ENCODE data around the gene NFIA. TPM values are rescaled to one million over a fixed set of nuclear protein-coding genes. Genes with fewer than 3 reads are reported as not detected.

The NFIA gene
- total and polyA plus RNA-seq, 8 donors: 9.6 to 108 (median 37.2) TPM

- WGBS, 5 donors: 66 to 80% (median 77%) methylated on average over 7 of the region's 7 CpGs
- Histone ChIP-seq H3K36me3 (no peaks in the 10 kb centered on the region), H3K4me3 (no peak overlapping the region), H3K27me3 (no peaks in the 10 kb centered on the region), H3K27ac (no peak overlapping the region), H3K4me1 (peaks cover 10 to 28% (median 21%) of the 10 kb centered on the region in 4 donors), H3K9me3 (no peaks in the 10 kb centered on the region)
- no peak for DNase-seq
- TF ChIP-seq, protein P1, sequence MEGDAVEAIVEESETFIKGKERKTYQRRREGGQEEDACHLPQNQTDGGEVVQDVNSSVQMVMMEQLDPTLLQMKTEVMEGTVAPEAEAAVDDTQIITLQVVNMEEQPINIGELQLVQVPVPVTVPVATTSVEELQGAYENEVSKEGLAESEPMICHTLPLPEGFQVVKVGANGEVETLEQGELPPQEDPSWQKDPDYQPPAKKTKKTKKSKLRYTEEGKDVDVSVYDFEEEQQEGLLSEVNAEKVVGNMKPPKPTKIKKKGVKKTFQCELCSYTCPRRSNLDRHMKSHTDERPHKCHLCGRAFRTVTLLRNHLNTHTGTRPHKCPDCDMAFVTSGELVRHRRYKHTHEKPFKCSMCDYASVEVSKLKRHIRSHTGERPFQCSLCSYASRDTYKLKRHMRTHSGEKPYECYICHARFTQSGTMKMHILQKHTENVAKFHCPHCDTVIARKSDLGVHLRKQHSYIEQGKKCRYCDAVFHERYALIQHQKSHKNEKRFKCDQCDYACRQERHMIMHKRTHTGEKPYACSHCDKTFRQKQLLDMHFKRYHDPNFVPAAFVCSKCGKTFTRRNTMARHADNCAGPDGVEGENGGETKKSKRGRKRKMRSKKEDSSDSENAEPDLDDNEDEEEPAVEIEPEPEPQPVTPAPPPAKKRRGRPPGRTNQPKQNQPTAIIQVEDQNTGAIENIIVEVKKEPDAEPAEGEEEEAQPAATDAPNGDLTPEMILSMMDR (IDR thresholded peaks at IDR 0.05): no peak
- TF ChIP-seq POLR2AphosphoS5 (IDR thresholded peaks at IDR 0.05): no peak
- no peak for TF ChIP-seq POLR2A (IDR thresholded peaks at IDR 0.05)
- TF ChIP-seq EP300 (IDR thresholded peaks at IDR 0.05): no peak
- intact Hi-C loops (cut with DNase I; ENCODE audit: low total_unique reads): no loop called here
Observed at GRCh38 chr1:61432616-61433388, 350.4 kb downstream of the NFIA start.

GRCh38 chr1:61433646-61434045 is 351.3 kb downstream of the NFIA start:
- 79 to 89% (median 86%) methylated on average over 2 of the region's 2 CpGs for WGBS, 5 donors
- no peaks in the 10 kb centered on the region for H3K27me3 ChIP-seq
- DNase-seq: no peak
- TF ChIP-seq POLR2AphosphoS5 (IDR thresholded peaks at IDR 0.05): no peak
- TF ChIP-seq EP300 (IDR thresholded peaks at IDR 0.05): no peak
- TF ChIP-seq, protein P1 (IDR thresholded peaks at IDR 0.05): no peak
- no peak for TF ChIP-seq POLR2A (IDR thresholded peaks at IDR 0.05)
- no peak overlapping the region for H3K4me3 ChIP-seq
- no peak overlapping the region for H3K27ac ChIP-seq
- H3K4me1 ChIP-seq: peaks cover 10 to 34% (median 25%) of the 10 kb centered on the region in 4 donors
- H3K36me3 ChIP-seq: no peaks in the 10 kb centered on the region
- intact Hi-C loops (cut with DNase I; ENCODE audit: low total_unique reads): no loop called here
- H3K9me3 ChIP-seq: no peaks in the 10 kb centered on the region

GRCh38 chr1:61434276-61434675 is 351.9 kb downstream of the NFIA start:
- H3K27ac ChIP-seq: no peak overlapping the region

GRCh38 chr1:61435226-61435625 is 352.9 kb downstream of the NFIA start:
- Histone ChIP-seq H3K4me1 (peaks cover 10 to 44% (median 30%) of the 10 kb centered on the region in 4 donors), H3K36me3 (no peaks in the 10 kb centered on the region), H3K4me3 (no peak overlapping the region), H3K27me3 (no peaks in the 10 kb centered on the region), H3K9me3 (no peaks in the 10 kb centered on the region), H3K27ac (no peak overlapping the region)
- TF ChIP-seq EP300 (IDR thresholded peaks at IDR 0.05) (no peak), POLR2AphosphoS5 (IDR thresholded peaks at IDR 0.05) (no peak), POLR2A (IDR thresholded peaks at IDR 0.05) (no peak)
- TF ChIP-seq, protein P1 (IDR thresholded peaks at IDR 0.05): no peak
- intact Hi-C loops (cut with DNase I; ENCODE audit: low total_unique reads): no loop called here
- 75 to 90% (median 83%) methylated on average over 5 of the region's 5 CpGs for WGBS, 5 donors
- no peak for DNase-seq

More at GRCh38 chr1:61434276-61434675, 351.9 kb downstream of the NFIA start:
- intact Hi-C loops (cut with DNase I; ENCODE audit: low total_unique reads): no loop called here
- H3K36me3 ChIP-seq: no peaks in the 10 kb centered on the region
- H3K9me3 ChIP-seq: no peaks in the 10 kb centered on the region
- no peaks in the 10 kb centered on the region for H3K27me3 ChIP-seq
- 78 to 88% (median 86%) methylated on average over 5 of the region's 5 CpGs for WGBS, 5 donors
- peaks cover 10 to 39% (median 28%) of the 10 kb centered on the region in 4 donors for H3K4me1 ChIP-seq
- no peak overlapping the region for H3K4me3 ChIP-seq
- DNase-seq: no peak
- TF ChIP-seq POLR2AphosphoS5 (IDR thresholded peaks at IDR 0.05): no peak

- Histone ChIP-seq H3K4me3 (no peak overlapping the region), H3K36me3 (no peaks in the 10 kb centered on the region), H3K27me3 (no peaks in the 10 kb centered on the region), H3K9me3 (no peaks in the 10 kb centered on the region), H3K4me1 (peaks cover 10 to 44% (median 30%) of the 10 kb centered on the region in 4 donors), H3K27ac (peak overlapping the region in 3 of 5 donors; percentile 24 to 67 (median 55))
- TF ChIP-seq EP300 (IDR thresholded peaks at IDR 0.05): no peak
- TF ChIP-seq POLR2A (IDR thresholded peaks at IDR 0.05): no peak
- TF ChIP-seq POLR2AphosphoS5 (IDR thresholded peaks at IDR 0.05): no peak
- TF ChIP-seq, protein P1 (IDR thresholded peaks at IDR 0.05): no peak
- no peak for DNase-seq
- WGBS, 5 donors: 60 to 76% (median 64%) methylated on average over 3 of the region's 3 CpGs
- intact Hi-C loops (cut with DNase I; ENCODE audit: low total_unique reads): no loop called here
Observed at GRCh38 chr1:61436016-61436415, 353.7 kb downstream of the NFIA start.
